ENCODE data around the gene MECR.

GRCh38 chr1:29217633-29218032 is 13.1 kb downstream of the MECR start:
- TF ChIP-seq, protein P1, sequence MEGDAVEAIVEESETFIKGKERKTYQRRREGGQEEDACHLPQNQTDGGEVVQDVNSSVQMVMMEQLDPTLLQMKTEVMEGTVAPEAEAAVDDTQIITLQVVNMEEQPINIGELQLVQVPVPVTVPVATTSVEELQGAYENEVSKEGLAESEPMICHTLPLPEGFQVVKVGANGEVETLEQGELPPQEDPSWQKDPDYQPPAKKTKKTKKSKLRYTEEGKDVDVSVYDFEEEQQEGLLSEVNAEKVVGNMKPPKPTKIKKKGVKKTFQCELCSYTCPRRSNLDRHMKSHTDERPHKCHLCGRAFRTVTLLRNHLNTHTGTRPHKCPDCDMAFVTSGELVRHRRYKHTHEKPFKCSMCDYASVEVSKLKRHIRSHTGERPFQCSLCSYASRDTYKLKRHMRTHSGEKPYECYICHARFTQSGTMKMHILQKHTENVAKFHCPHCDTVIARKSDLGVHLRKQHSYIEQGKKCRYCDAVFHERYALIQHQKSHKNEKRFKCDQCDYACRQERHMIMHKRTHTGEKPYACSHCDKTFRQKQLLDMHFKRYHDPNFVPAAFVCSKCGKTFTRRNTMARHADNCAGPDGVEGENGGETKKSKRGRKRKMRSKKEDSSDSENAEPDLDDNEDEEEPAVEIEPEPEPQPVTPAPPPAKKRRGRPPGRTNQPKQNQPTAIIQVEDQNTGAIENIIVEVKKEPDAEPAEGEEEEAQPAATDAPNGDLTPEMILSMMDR (IDR thresholded peaks at IDR 0.05; ENCODE audit: low read length) = no peak
- TF ChIP-seq EZH2 (optimal IDR thresholded peaks at IDR 0.05; ENCODE audit: low read depth, low read length) (no peak), EZH2phosphoT487 (IDR thresholded peaks at IDR 0.05; ENCODE audit: low read length) (no peak)
